Liver (tissue), 9 donors: ENCODE results near the gene DDX52. TPM values are rescaled to one million over a fixed set of nuclear protein-coding genes. Genes with fewer than 3 reads are reported as not detected.
A peak's percentile ranks its signal among the peaks of the same experiment; 100 is the strongest.
"Not testable (repeated sequence)": the region's sequence is repeated elsewhere in the genome, so short reads cannot be mapped to it uniquely, and the experiment has no call there.

Experiments
- DNase-seq: peaks from one replicate; pipeline ENCODE4 v3.0.0-alpha.2; 2017; ENCODE audit warnings: low spot score
- H3K27ac ChIP-seq, 2 donors: one replicate each; pipeline ENCODE4 v1.7.0; 2013; ENCODE audit warnings: inconsistent platforms in 2 of 2, low read length in 2 of 2, control low read depth in 1 of 2, low read depth in 1 of 2, mild to moderate bottlenecking in 1 of 2
- H3K27me3 ChIP-seq, 4 donors: one replicate each; pipeline versions ENCODE4 v1.6.1 to v1.7.0; 2013; ENCODE audit warnings: low read length in 3 of 4, inconsistent platforms in 1 of 4, mild to moderate bottlenecking in 1 of 4, moderate library complexity in 1 of 4; ENCODE audit not compliant: control insufficient read depth in 4 of 4, insufficient read depth in 4 of 4
- H3K36me3 ChIP-seq, 4 donors: one replicate each; pipeline versions ENCODE4 v1.6.1 to v1.7.0; 2013; ENCODE audit warnings: low read length in 3 of 4, mild to moderate bottlenecking in 3 of 4, low read depth in 1 of 4, moderate library complexity in 1 of 4; ENCODE audit not compliant: control insufficient read depth in 4 of 4, insufficient read depth in 3 of 4
- H3K4me1 ChIP-seq, 4 donors: one replicate each; pipeline versions ENCODE4 v1.6.1 to v1.7.0; 2013; ENCODE audit warnings: low read length in 3 of 4, mild to moderate bottlenecking in 3 of 4, moderate library complexity in 1 of 4; ENCODE audit not compliant: control insufficient read depth in 4 of 4, insufficient read depth in 4 of 4
- H3K4me3 ChIP-seq, 3 donors: one replicate each; pipeline versions ENCODE4 v1.6.1 to v1.7.0; 2013; ENCODE audit warnings: low read length in 3 of 3, control low read depth in 1 of 3, low read depth in 1 of 3, mild to moderate bottlenecking in 1 of 3
- H3K9ac ChIP-seq, 2 donors: one replicate each; pipeline ENCODE4 v1.7.0; 2013; ENCODE audit warnings: low read length in 2 of 2, mild to moderate bottlenecking in 2 of 2, moderate library complexity in 2 of 2, control low read depth in 1 of 2, low read depth in 1 of 2
- H3K9me3 ChIP-seq, 4 donors: one replicate each; pipeline versions ENCODE4 v1.6.1 to v1.7.0; 2013; ENCODE audit warnings: low read length in 3 of 4; ENCODE audit not compliant: control insufficient read depth in 4 of 4
- CTCF ChIP-seq: fragments of 150-350 bp; IDR thresholded peaks from 2 replicates; pipeline ENCODE4 v1.5.1; 2017; ENCODE audit warnings: improper control_type of control experiment, low read depth, low read length; ENCODE audit not compliant: missing input control
- EGR1 ChIP-seq, 2 donors: IDR thresholded peaks; 2 replicates each; pipeline ENCODE4 v1.6.1; 2016 to 2018; ENCODE audit warnings: antibody characterized with exemption in 2 of 2, low read depth in 2 of 2
- FOXA1 ChIP-seq: IDR thresholded peaks from 2 replicates; pipeline ENCODE4 v1.6.1; 2016; ENCODE audit warnings: antibody characterized with exemption
- FOXA2 ChIP-seq: IDR thresholded peaks from 2 replicates; pipeline ENCODE4 v1.6.1; 2016; ENCODE audit warnings: antibody characterized with exemption
- GABPA ChIP-seq, 2 donors: IDR thresholded peaks in 1 of 2; conservative IDR thresholded peaks in 1 of 2; 2 replicates each; pipeline ENCODE4 v1.6.1; 2016; ENCODE audit warnings: antibody characterized with exemption in 2 of 2, mild to moderate bottlenecking in 1 of 2, moderate library complexity in 1 of 2
- HNF4A ChIP-seq, 2 donors: conservative IDR thresholded peaks; 2 replicates each; pipeline ENCODE4 v1.6.1; 2016; ENCODE audit warnings: antibody characterized with exemption in 2 of 2, mild to moderate bottlenecking in 2 of 2
- HNF4G ChIP-seq: IDR thresholded peaks from 2 replicates; pipeline ENCODE4 v1.6.1; 2016; ENCODE audit warnings: antibody characterized with exemption
- JUND ChIP-seq, 2 donors: IDR thresholded peaks; 2 replicates each; pipeline ENCODE4 v1.6.1; 2016; ENCODE audit warnings: antibody characterized with exemption in 2 of 2
- MAX ChIP-seq: IDR thresholded peaks from 2 replicates; pipeline ENCODE4 v1.6.1; 2016; ENCODE audit warnings: antibody characterized with exemption
- NR2F2 ChIP-seq: IDR thresholded peaks from 2 replicates; pipeline ENCODE4 v1.6.1; 2016; ENCODE audit warnings: antibody characterized with exemption
- RAD21 ChIP-seq, 2 donors: IDR thresholded peaks; 2 replicates each; pipeline ENCODE4 v1.6.1; 2016; ENCODE audit warnings: antibody characterized with exemption in 2 of 2, mild to moderate bottlenecking in 2 of 2
- REST ChIP-seq: IDR thresholded peaks from 2 replicates; pipeline ENCODE4 v1.6.1; 2016; ENCODE audit warnings: antibody characterized with exemption, mild to moderate bottlenecking
- RXRA ChIP-seq, 2 donors: IDR thresholded peaks; 2 replicates each; pipeline ENCODE4 v1.6.1; 2017 to 2018; ENCODE audit warnings: antibody characterized with exemption in 2 of 2, mild to moderate bottlenecking in 1 of 2
- SP1 ChIP-seq: IDR thresholded peaks from 2 replicates; pipeline ENCODE4 v1.6.1; 2018; ENCODE audit warnings: antibody characterized with exemption, mild to moderate bottlenecking
- TAF1 ChIP-seq: conservative IDR thresholded peaks from 2 replicates; pipeline ENCODE4 v1.6.1; 2016; ENCODE audit warnings: antibody characterized with exemption, mild to moderate bottlenecking
- YY1 ChIP-seq: IDR thresholded peaks from 2 replicates; pipeline ENCODE4 v1.6.1; 2016; ENCODE audit warnings: antibody characterized with exemption, mild to moderate bottlenecking
- ZBTB33 ChIP-seq: IDR thresholded peaks from 2 replicates; pipeline ENCODE4 v1.6.1; 2016; ENCODE audit warnings: antibody characterized with exemption
- WGBS: extraction: QIAGEN DNeasy Blood & Tissue Kit; methylation state at CpG from one replicate; pipeline ENCODE4 v1.1.7; 2013; 5-methylcytosine and 5-hydroxymethylcytosine counted together
- polyA plus RNA-seq, 2 donors: library from polyadenylated mRNA; stranded (reverse) in 1 of 2; unstranded in 1 of 2; fragments of 200-250 nt in 1 of 2; fragments of >200 nt in 1 of 2; fragmentation: Nextera tagmentation in 1 of 2; extraction: Ambion mirVana in 1 of 2; gene quantifications; one replicate each; pipeline versions ENCODE4 v1.2.1 to v1.2.3, GENCODE V29; 2013 to 2015
- total RNA-seq, 2 donors: library from RNA; depleted of rRNA; stranded (reverse); fragments of >200 nt; gene quantifications; one replicate each; pipeline ENCODE4 v1.2.3, GENCODE V29; 2014
- donor health status: healthy.
- donor health status: healthy.
- donor health status: healthy.
- donor health status: healthy.
- donor health status: healthy.

The DDX52 gene
- total and polyA plus RNA-seq, 4 donors: 4.6 to 14.1 (median 11.6) TPM

- TF ChIP-seq REST: peak; percentile 19
- peak; percentile 16 to 46 for TF ChIP-seq RAD21 (IDR thresholded peaks at IDR 0.05)
- TF ChIP-seq SP1: peak; percentile 57
- no peak for TF ChIP-seq FOXA1
- no peak for TF ChIP-seq EGR1 (IDR thresholded peaks at IDR 0.05; ENCODE audit: low read depth in 2 of 2)
- TF ChIP-seq JUND (IDR thresholded peaks at IDR 0.05): peak in 1 of 2 donors; percentile 45
- peak; percentile 41 for TF ChIP-seq HNF4G
- no peak for TF ChIP-seq FOXA2
- no peak for TF ChIP-seq GABPA (IDR thresholded peaks at IDR 0.05 in 1 of 2, conservative IDR thresholded peaks at IDR 0.05 in 1 of 2)
- TF ChIP-seq NR2F2: no peak
- TF ChIP-seq RXRA (IDR thresholded peaks at IDR 0.05): peak in 1 of 2 donors; percentile 65
Measured at GRCh38 chr17:37683454-37683984, 40.3 kb upstream of the DDX52 start (continued).

GRCh38 chr17:37682007-37682406 lies 38.8 kb upstream of the DDX52 start:
- TF ChIP-seq CTCF (no peak), MAX (no peak), RAD21 (IDR thresholded peaks at IDR 0.05) (no peak), GABPA (IDR thresholded peaks at IDR 0.05 in 1 of 2, conservative IDR thresholded peaks at IDR 0.05 in 1 of 2) (no peak), REST (no peak), RXRA (IDR thresholded peaks at IDR 0.05) (no peak), ZBTB33 (no peak), JUND (IDR thresholded peaks at IDR 0.05) (no peak), EGR1 (IDR thresholded peaks at IDR 0.05; ENCODE audit: low read depth in 2 of 2) (no peak), HNF4A (conservative IDR thresholded peaks at IDR 0.05) (no peak), YY1 (no peak), FOXA1 (no peak), TAF1 (no peak), FOXA2 (no peak)
- Histone ChIP-seq H3K4me3 (no peak overlapping the region), H3K4me1 (peaks cover 0 to 14% (median 9%) of the 10 kb centered on the region in 4 donors), H3K36me3 (peaks cover 0 to 7% (median 3%) of the 10 kb centered on the region in 4 donors), H3K27ac (no peak overlapping the region), H3K9ac (no peak overlapping the region), H3K27me3 (no peaks in the 10 kb centered on the region), H3K9me3 (no peaks in the 10 kb centered on the region)
- WGBS: 95% methylated on average over 3 of the region's 3 CpGs
- DNase-seq: no peak

- H3K9me3 ChIP-seq, H3K36me3 ChIP-seq, DNase-seq, H3K27me3 ChIP-seq, H3K27ac ChIP-seq, H3K9ac ChIP-seq, H3K4me3 ChIP-seq: not testable (repeated sequence)
- WGBS: 85% methylated on average over 1 of the region's 2 CpGs
- H3K4me1 ChIP-seq: peaks cover 0 to 33% (median 19%) of the 10 kb centered on the region in 4 donors
Measured at GRCh38 chr17:37679995-37680394, 36.7 kb upstream of the DDX52 start.
